Measurements from ENCODE around the gene TENM4. TPM values are rescaled to one million over a fixed set of nuclear protein-coding genes. Genes with fewer than 3 reads are reported as not detected.

The TENM4 gene
- total RNA-seq, 4 donors from 2014 or later, result 7.7 to 39.3 (median 16.1) TPM

DNA sequence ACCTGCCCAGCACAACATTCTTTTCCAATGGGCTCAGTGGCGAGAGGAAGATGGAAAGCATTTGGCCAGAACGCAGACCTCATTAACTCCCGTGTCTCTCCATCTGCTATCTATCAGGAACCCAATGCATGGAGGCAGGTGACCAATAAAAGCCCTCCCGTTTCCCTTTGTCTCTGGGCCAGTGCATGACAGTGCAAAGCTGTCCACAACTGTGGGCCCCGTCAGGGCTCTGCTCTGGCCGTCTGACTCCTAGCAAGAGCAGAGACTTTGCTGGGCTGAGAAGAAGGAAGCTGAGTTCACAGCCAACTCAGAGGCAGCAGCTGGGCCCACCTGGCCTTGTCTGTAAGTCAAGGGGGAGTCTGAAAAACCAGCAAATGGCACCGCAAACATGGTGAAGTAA, 177.8 kb downstream of the TENM4 start:
- Histone ChIP-seq H3K36me3 (no peaks in the 10 kb centered on the region), H3K4me3 (no peak overlapping the region), H3K9me3 (no peaks in the 10 kb centered on the region), H3K27me3 (peaks cover 0 to 7% (median 0%) of the 10 kb centered on the region in 4 donors), H3K27ac (no peak overlapping the region), H3K4me1 (peaks cover 0 to 6% (median 0%) of the 10 kb centered on the region in 3 donors)
- intact Hi-C loops (cut with DNase I), result no loop called here
- WGBS, 2 donors, result 78 to 88% methylated on average over 4 to 5 of the region's 7 CpGs
- no peak for DNase-seq
- TF ChIP-seq, protein P1, sequence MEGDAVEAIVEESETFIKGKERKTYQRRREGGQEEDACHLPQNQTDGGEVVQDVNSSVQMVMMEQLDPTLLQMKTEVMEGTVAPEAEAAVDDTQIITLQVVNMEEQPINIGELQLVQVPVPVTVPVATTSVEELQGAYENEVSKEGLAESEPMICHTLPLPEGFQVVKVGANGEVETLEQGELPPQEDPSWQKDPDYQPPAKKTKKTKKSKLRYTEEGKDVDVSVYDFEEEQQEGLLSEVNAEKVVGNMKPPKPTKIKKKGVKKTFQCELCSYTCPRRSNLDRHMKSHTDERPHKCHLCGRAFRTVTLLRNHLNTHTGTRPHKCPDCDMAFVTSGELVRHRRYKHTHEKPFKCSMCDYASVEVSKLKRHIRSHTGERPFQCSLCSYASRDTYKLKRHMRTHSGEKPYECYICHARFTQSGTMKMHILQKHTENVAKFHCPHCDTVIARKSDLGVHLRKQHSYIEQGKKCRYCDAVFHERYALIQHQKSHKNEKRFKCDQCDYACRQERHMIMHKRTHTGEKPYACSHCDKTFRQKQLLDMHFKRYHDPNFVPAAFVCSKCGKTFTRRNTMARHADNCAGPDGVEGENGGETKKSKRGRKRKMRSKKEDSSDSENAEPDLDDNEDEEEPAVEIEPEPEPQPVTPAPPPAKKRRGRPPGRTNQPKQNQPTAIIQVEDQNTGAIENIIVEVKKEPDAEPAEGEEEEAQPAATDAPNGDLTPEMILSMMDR (IDR thresholded peaks at IDR 0.05), result no peak
- no peak for TF ChIP-seq POLR2A (IDR thresholded peaks at IDR 0.05)

DNA sequence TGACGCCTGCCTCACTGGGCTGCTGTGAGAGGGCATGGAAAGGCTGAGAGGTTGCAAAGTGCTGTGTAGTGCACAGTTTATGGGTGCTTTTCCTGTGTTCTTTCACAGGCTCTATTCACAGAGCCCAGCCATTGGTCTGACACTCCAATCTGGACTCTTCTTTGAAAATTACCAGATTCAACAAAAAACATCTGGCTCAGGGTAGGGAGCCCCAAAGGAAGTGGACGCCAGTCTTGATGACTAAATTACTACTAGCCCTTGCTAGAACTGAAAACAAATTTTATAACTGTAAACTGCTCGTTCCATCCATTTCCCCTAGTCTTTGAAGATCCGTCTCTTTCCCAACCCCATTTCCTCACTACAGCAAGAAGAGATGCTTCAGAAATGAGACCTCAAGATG, 178.6 kb downstream of the TENM4 start:
- WGBS, 2 donors, result 59 to 60% methylated on average over 3 to 4 of the region's 4 CpGs
- H3K4me3 ChIP-seq, result no peak overlapping the region
- no peak for DNase-seq
- intact Hi-C loops (cut with DNase I), result no loop called here
- TF ChIP-seq, protein P1 (IDR thresholded peaks at IDR 0.05), result no peak
- no peak for TF ChIP-seq POLR2A (IDR thresholded peaks at IDR 0.05)
- H3K4me1 ChIP-seq, result peaks cover 0 to 6% (median 0%) of the 10 kb centered on the region in 3 donors
- H3K9me3 ChIP-seq, result no peaks in the 10 kb centered on the region
- H3K27me3 ChIP-seq, result peaks cover 0 to 7% (median 0%) of the 10 kb centered on the region in 4 donors
- no peaks in the 10 kb centered on the region for H3K36me3 ChIP-seq
- no peak overlapping the region for H3K27ac ChIP-seq

DNA sequence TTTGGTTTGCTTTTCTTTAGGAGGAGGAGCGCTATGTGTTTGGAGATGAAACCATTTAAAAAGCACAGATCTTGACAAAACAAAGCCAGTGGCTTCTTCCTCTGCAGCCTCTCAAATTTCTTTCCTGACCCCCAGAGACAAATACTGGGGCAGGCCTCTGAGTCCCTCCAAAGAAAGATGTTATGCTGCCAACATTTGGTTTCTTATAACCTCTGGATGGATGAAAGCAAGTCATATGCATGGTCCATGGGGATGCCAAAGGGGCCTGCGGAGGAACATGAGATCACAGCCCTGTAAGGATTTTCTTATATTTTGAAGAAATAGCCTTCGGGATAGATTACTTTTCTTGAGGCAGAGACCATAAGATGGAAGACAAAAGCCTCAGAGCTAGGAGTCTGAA, 179.1 kb downstream of the TENM4 start:
- 84 to 100% methylated on average over 2 to 3 of the region's 3 CpGs for WGBS, 2 donors
- TF ChIP-seq POLR2A (IDR thresholded peaks at IDR 0.05), result no peak
- TF ChIP-seq, protein P1 (IDR thresholded peaks at IDR 0.05), result no peak
- no peak for DNase-seq
- Histone ChIP-seq H3K27me3 (peaks cover 0 to 7% (median 0%) of the 10 kb centered on the region in 4 donors), H3K36me3 (no peaks in the 10 kb centered on the region), H3K4me3 (no peak overlapping the region), H3K4me1 (peaks cover 0 to 6% (median 0%) of the 10 kb centered on the region in 3 donors), H3K9me3 (no peaks in the 10 kb centered on the region), H3K27ac (no peak overlapping the region)
- intact Hi-C loops (cut with DNase I), result no loop called here

DNA sequence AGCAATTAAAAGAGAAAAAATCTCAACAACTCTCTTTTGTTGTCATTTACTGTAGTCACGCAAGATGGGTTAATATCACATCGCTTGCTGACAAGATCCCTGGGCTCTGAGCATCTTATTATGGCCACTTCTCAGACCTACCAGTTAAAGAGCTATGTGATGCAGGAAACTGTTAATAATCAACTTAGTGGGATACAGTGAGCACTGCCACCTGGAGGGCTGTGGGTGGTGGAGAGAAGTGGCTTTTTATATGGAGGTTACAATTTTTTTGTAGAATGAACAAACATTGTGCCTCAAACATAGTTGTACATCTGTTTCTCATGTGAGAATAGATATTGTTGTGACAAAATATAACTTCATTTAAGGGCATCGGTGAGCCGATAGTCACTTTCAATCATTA, 181.0 kb downstream of the TENM4 start:
- no peaks in the 10 kb centered on the region for H3K36me3 ChIP-seq
- H3K4me3 ChIP-seq, result no peak overlapping the region
- H3K9me3 ChIP-seq, result no peaks in the 10 kb centered on the region
- whole genome bisulfite sequencing, 2 donors, result 96 to 97% methylated on average over 4 of the region's 4 CpGs
- H3K4me1 ChIP-seq, result peaks cover 0 to 6% (median 0%) of the 10 kb centered on the region in 3 donors
- DNase-seq, result no peak
- intact Hi-C loops (cut with DNase I), result no loop called here
- peaks cover 0 to 7% (median 0%) of the 10 kb centered on the region in 4 donors for H3K27me3 ChIP-seq
- TF ChIP-seq POLR2A (IDR thresholded peaks at IDR 0.05), result no peak
- TF ChIP-seq, protein P1 (IDR thresholded peaks at IDR 0.05), result peak in 1 of 6 experiments; percentile 16
- no peak overlapping the region for H3K27ac ChIP-seq

DNA sequence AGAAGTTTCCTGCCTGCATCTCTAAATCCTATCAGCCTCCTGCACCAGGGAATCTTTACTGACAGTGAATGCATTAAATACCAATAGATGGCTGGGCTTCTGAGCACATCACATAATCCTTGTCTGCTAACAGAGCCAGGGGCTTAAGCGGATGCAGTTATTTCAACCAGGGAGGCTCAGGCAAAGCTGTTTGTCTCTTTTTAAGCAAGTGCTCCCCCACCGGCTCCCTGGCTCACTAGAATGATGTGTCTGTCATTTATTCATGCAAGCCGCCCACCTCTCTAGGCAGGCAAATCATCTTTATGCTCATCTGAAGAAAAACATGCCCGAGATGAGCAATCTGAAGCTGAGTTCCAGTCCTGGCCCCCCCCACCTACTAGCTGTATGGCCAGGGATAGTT, 182.3 kb downstream of the TENM4 start:
- no peak for TF ChIP-seq POLR2A (IDR thresholded peaks at IDR 0.05)
- TF ChIP-seq, protein P1 (IDR thresholded peaks at IDR 0.05), result no peak
- no peak overlapping the region for H3K27ac ChIP-seq
- 76 to 82% methylated on average over 3 to 4 of the region's 4 CpGs for WGBS, 2 donors
- DNase-seq, result no peak
- H3K4me1 ChIP-seq, result no peaks in the 10 kb centered on the region
- H3K27me3 ChIP-seq, result peaks cover 0 to 7% (median 0%) of the 10 kb centered on the region in 4 donors
- H3K4me3 ChIP-seq, result no peak overlapping the region
- intact Hi-C loops (cut with DNase I), result no loop called here
- no peaks in the 10 kb centered on the region for H3K9me3 ChIP-seq
- H3K36me3 ChIP-seq, result no peaks in the 10 kb centered on the region
